ENCODE data around the gene TSLP. TPM values are rescaled to one million over a fixed set of nuclear protein-coding genes. Genes with fewer than 3 reads are reported as not detected.

TSLP gene
- total RNA-seq, 3 donors from 2014 or later, result 0.44 to 1.6 (median 0.66) TPM

GRCh38 chr5:111069839-111070238 is 1.7 kb upstream of the TSLP start:
- Histone ChIP-seq H3K36me3 (no peaks in the 10 kb centered on the region), H3K9me3 (no peaks in the 10 kb centered on the region), H3K4me3 (no peak overlapping the region), H3K4me1 (no peaks in the 10 kb centered on the region), H3K27ac (no peak overlapping the region), H3K27me3 (peaks cover 0 to 4% of the 10 kb centered on the region in 2 donors)
- no peak for DNase-seq (ENCODE audit: low spot score in 2 of 2)
- TF ChIP-seq POLR2A (IDR thresholded peaks at IDR 0.05), result no peak
- TF ChIP-seq, protein P1, sequence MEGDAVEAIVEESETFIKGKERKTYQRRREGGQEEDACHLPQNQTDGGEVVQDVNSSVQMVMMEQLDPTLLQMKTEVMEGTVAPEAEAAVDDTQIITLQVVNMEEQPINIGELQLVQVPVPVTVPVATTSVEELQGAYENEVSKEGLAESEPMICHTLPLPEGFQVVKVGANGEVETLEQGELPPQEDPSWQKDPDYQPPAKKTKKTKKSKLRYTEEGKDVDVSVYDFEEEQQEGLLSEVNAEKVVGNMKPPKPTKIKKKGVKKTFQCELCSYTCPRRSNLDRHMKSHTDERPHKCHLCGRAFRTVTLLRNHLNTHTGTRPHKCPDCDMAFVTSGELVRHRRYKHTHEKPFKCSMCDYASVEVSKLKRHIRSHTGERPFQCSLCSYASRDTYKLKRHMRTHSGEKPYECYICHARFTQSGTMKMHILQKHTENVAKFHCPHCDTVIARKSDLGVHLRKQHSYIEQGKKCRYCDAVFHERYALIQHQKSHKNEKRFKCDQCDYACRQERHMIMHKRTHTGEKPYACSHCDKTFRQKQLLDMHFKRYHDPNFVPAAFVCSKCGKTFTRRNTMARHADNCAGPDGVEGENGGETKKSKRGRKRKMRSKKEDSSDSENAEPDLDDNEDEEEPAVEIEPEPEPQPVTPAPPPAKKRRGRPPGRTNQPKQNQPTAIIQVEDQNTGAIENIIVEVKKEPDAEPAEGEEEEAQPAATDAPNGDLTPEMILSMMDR (IDR thresholded peaks at IDR 0.05), result no peak
- TF ChIP-seq POLR2AphosphoS5 (IDR thresholded peaks at IDR 0.05), result no peak
- intact Hi-C loops (cut with DNase I; ENCODE audit: low total_unique reads), result no loop called here

GRCh38 chr5:111070272-111071134 is 1.0 kb upstream of the TSLP start:
- Histone ChIP-seq H3K27me3 (peaks cover 0 to 4% of the 10 kb centered on the region in 2 donors), H3K4me3 (peak overlapping the region in 2 of 3 donors; percentile 13 to 21), H3K36me3 (no peaks in the 10 kb centered on the region), H3K4me1 (no peaks in the 10 kb centered on the region), H3K9me3 (no peaks in the 10 kb centered on the region), H3K27ac (no peak overlapping the region)
- no peak for DNase-seq (ENCODE audit: low spot score in 2 of 2)
- TF ChIP-seq POLR2A (IDR thresholded peaks at IDR 0.05) (no peak), POLR2AphosphoS5 (IDR thresholded peaks at IDR 0.05) (no peak)
- TF ChIP-seq, protein P1 (IDR thresholded peaks at IDR 0.05), result no peak
- intact Hi-C loops (cut with DNase I; ENCODE audit: low total_unique reads), result no loop called here

DNA sequence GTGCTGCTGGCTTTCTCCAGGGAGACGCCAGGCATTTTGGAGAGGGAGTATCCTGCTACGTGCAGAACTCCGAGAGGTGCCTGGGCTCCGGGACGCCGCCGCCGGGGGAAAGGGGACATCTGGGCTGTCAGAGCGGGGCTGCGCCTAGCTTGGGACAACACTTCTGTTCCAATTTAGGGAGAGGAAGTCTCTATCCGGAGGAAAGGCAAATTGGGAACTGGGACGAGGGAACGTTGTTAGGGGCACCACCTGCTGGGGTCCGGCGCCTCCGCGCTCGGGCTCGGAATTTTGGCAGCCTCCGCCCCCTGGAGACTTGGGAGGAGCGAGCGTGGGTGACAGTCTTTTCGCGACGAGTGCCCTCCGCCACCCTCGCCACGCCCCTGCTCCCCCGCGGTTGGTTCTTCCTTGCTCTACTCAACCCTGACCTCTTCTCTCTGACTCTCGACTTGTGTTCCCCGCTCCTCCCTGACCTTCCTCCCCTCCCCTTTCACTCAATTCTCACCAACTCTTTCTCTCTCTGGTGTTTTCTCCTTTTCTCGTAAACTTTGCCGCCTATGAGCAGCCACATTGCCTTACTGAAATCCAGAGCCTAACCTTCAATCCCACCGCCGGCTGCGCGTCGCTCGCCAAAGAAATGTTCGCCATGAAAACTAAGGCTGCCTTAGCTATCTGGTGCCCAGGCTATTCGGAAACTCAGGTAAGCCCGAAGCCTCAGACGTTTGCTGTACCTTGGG is 1.6 kb downstream of the TSLP start:
- Histone ChIP-seq H3K9me3 (no peaks in the 10 kb centered on the region), H3K27ac (peak overlapping the region; percentile 21 to 66), H3K27me3 (peaks cover 0 to 4% of the 10 kb centered on the region in 2 donors), H3K4me3 (peak overlapping the region; percentile 47 to 78 (median 60)), H3K36me3 (no peaks in the 10 kb centered on the region), H3K4me1 (no peaks in the 10 kb centered on the region)
- intact Hi-C loops (cut with DNase I; ENCODE audit: low total_unique reads), result no loop called here
- TF ChIP-seq, protein P1 (IDR thresholded peaks at IDR 0.05), result no peak
- no peak for TF ChIP-seq POLR2AphosphoS5 (IDR thresholded peaks at IDR 0.05)
- peak; percentile 57 to 62 for DNase-seq (ENCODE audit: low spot score in 2 of 2)

- Histone ChIP-seq H3K36me3 (no peaks in the 10 kb centered on the region), H3K27ac (no peak overlapping the region), H3K4me1 (no peaks in the 10 kb centered on the region), H3K9me3 (no peaks in the 10 kb centered on the region), H3K27me3 (no peaks in the 10 kb centered on the region), H3K4me3 (peak overlapping the region in 2 of 3 donors; percentile 60 to 78)
- TF ChIP-seq, protein P1 (IDR thresholded peaks at IDR 0.05), result no peak
- no peak for TF ChIP-seq POLR2AphosphoS5 (IDR thresholded peaks at IDR 0.05)
- no peak for TF ChIP-seq POLR2A (IDR thresholded peaks at IDR 0.05)
- intact Hi-C loops (cut with DNase I; ENCODE audit: low total_unique reads), result no loop called here
- no peak for DNase-seq (ENCODE audit: low spot score in 2 of 2)
Observed at GRCh38 chr5:111074244-111074643, 2.7 kb downstream of the TSLP start.

DNA sequence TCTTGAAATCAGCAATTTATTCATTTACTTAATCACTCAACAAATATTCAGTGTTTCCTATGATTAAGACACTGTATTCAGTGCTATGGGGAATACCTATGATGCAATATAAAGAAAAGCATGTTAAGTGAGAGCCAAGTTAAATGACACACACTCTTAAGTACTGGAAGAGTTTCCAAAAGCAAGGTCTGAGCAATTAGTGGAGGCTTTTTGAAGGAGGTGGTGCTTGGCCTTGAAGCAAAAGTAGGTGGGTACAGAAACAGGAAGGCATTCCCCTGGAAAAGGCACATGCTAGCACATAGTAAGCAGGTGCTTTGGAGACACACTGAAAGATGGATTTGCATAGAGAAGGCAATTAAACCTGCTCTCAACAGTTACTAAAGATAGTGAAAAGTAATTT is 4.0 kb downstream of the TSLP start:
- no peaks in the 10 kb centered on the region for H3K9me3 ChIP-seq
- no peaks in the 10 kb centered on the region for H3K27me3 ChIP-seq
- intact Hi-C loops (cut with DNase I; ENCODE audit: low total_unique reads), result no loop called here
- TF ChIP-seq POLR2A (IDR thresholded peaks at IDR 0.05), result no peak
- H3K36me3 ChIP-seq, result no peaks in the 10 kb centered on the region
- DNase-seq (ENCODE audit: low spot score in 2 of 2), result no peak
- H3K27ac ChIP-seq, result peak overlapping the region in 1 of 2 donors; percentile 22
- H3K4me1 ChIP-seq, result no peaks in the 10 kb centered on the region
- H3K4me3 ChIP-seq, result no peak overlapping the region

Measured in breast epithelium (tissue), 4 donors.